Chondrocyte (in vitro differentiated cells): Measurements from ENCODE around the gene UROC1. TPM values are rescaled to one million over a fixed set of nuclear protein-coding genes. Genes with fewer than 3 reads are reported as not detected.

Experiments
- DNase-seq: peaks from one replicate; pipeline ENCODE4 v3.0.0; 2021; ENCODE audit warnings: mixed read lengths, low spot score
- H3K27ac Mint-ChIP-seq: one replicate; pipeline ENCODE4 v1.8.0; 2021; ENCODE audit warnings: mild to moderate bottlenecking, moderate library complexity, mixed read lengths; ENCODE audit not compliant: unreplicated experiment
- H3K27me3 Mint-ChIP-seq: 2 replicates; pipeline ENCODE4 v1.8.0; 2021; ENCODE audit warnings: low read depth, mixed read lengths
- H3K36me3 Mint-ChIP-seq: 2 replicates; pipeline ENCODE4 v1.8.0; 2021; ENCODE audit warnings: low read depth, mixed read lengths
- H3K4me1 Mint-ChIP-seq: 2 replicates; pipeline ENCODE4 v1.8.0; 2021; ENCODE audit warnings: low read depth, mild to moderate bottlenecking, mixed read lengths
- H3K4me3 Mint-ChIP-seq: one replicate; pipeline ENCODE4 v1.8.0; 2021; ENCODE audit warnings: mild to moderate bottlenecking, moderate library complexity, mixed read lengths; ENCODE audit not compliant: unreplicated experiment
- H3K9me3 Mint-ChIP-seq: 2 replicates; pipeline ENCODE4 v1.8.0; 2021; ENCODE audit warnings: low read depth, mixed read lengths
- total RNA-seq: library from RNA; stranded (reverse); gene quantifications from 3 replicates; pipeline ENCODE4 v1.2.1, GENCODE V29; 2021
- TF ChIP-seq, protein P1 (sequence below): fragments of 200-600 bp; sonication (generic); IDR thresholded peaks from 2 replicates; pipeline ENCODE4 v1.5.0; 2021; ENCODE audit warnings: antibody characterized with exemption, mild to moderate bottlenecking, moderate library complexity

Gene UROC1
- total RNA-seq, 1 donor from 2014 or later = not detected

DNA sequence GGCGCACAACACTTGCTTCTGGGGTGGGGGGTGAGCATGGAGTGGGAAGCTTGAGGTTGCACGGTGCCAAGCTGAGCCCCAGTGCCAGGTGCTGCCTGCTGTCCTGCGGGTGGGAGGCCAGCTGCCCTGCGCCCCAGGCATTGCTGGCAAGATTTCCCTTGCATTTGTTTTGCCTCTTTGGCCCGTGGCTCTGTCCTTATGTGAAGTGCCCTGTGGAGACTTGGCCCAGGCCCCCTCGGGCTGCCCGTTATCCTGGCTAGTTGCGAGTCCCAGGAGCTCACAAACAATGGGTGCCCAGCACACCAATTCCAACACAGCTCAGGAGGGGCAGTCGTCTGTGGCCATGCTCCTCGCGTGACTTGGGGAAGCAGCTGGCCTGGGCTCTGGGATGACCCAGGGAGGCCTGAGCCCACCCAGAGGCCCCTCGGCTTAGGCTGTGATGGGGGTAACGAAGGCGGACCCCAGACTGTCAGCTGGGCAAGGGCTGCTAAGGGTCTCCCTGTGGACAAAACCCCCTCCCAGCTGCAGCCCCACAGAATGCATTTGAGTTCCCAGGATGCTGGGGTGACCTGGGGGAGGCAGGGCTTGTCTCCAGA, 35.2 kb upstream of the UROC1 start:
- Mint-ChIP-seq H3K4me3 (no peak overlapping the region), H3K9me3 (no peaks in the 10 kb centered on the region), H3K36me3 (no peaks in the 10 kb centered on the region), H3K4me1 (no peaks in the 10 kb centered on the region), H3K27ac (no peak overlapping the region), H3K27me3 (peaks cover 9% of the 10 kb centered on the region)
- peak; percentile 72 for DNase-seq
- TF ChIP-seq, protein P1, sequence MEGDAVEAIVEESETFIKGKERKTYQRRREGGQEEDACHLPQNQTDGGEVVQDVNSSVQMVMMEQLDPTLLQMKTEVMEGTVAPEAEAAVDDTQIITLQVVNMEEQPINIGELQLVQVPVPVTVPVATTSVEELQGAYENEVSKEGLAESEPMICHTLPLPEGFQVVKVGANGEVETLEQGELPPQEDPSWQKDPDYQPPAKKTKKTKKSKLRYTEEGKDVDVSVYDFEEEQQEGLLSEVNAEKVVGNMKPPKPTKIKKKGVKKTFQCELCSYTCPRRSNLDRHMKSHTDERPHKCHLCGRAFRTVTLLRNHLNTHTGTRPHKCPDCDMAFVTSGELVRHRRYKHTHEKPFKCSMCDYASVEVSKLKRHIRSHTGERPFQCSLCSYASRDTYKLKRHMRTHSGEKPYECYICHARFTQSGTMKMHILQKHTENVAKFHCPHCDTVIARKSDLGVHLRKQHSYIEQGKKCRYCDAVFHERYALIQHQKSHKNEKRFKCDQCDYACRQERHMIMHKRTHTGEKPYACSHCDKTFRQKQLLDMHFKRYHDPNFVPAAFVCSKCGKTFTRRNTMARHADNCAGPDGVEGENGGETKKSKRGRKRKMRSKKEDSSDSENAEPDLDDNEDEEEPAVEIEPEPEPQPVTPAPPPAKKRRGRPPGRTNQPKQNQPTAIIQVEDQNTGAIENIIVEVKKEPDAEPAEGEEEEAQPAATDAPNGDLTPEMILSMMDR = no peak

DNA sequence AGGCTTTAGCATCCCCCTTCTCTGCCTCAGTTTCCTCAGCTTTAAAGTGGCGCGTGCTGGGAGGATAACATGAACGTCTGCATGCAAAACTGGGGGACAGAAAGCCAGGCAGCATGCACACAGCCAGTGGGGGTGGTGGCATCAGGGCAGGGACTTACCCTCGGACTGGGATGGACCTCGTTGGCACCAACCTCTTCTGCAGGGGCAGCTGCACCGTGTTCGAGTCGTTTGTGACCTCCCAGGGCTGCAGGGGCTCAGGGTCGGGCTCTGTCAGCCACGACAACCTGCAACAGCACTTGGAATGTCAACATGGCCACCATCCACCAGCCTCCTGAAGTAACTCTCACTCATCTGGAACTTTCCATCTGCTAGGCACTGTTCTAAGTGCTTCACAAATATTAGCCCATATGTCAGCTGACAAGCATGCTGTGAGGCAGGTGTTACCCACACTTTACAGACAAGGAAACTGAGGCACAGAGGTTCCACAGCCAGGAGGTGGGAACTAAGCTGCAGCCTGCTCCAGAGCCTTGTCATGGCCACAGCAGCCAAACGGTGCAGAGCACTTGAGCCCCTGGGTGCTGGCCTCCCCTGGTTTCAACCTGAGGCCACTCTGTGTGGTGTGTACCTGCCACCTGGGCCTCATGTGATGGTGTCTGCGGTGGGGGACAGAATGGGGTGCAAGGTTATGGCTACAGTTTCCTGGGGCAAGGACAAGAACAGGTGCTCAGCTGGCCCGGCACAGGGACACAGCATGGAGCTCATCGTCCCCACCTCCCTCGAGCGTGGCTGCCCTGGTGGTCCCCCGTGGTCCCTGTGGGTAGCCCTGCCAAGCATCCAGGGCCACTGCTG, 34.5 kb upstream of the UROC1 start:
- Mint-ChIP-seq H3K27me3 (peaks cover 16% of the 10 kb centered on the region), H3K27ac (no peak overlapping the region), H3K9me3 (no peaks in the 10 kb centered on the region), H3K4me1 (no peaks in the 10 kb centered on the region), H3K36me3 (no peaks in the 10 kb centered on the region), H3K4me3 (no peak overlapping the region)
- peak; percentile 72 for DNase-seq
- TF ChIP-seq, protein P1 = no peak

DNA sequence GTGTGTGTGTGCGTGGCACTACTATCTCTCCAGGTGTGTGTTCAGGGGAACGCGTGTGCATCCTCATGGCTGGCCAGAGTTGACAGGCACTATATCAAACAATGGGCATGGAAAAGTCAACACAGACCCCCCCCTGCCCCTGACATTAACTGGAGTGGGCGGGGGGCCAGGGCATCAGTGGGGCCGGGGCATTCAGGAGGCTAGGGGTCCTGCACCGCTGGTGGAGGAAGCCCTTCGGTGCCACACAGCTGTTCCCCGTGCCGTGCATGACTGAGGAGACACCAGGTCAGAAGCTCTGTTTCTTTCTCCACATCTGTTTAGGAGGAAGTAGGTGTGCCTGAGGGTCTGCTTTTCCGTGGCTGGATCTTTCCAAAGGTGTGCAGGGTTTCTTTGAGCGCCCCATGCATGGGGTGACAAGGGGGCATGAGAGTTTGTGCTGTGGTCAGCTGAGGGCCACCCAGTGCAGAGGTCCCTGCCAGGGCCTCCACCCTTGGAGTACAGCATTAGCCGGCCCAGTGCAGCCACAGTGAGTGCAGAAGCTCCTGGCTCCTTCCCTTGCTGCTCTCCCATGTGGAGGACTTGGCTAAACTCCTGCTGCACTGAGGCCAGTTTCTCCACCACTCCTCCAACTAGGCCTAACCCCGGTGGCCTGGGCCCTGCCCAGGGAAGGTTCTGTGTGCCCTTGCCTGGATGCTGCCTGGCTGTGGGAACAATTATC, 33.7 kb upstream of the UROC1 start:
- no peaks in the 10 kb centered on the region for H3K4me1 Mint-ChIP-seq
- H3K27me3 Mint-ChIP-seq = peaks cover 21% of the 10 kb centered on the region
- H3K36me3 Mint-ChIP-seq = no peaks in the 10 kb centered on the region
- no peak overlapping the region for H3K4me3 Mint-ChIP-seq
- H3K27ac Mint-ChIP-seq = no peak overlapping the region
- DNase-seq = peak; percentile 58
- TF ChIP-seq, protein P1 = no peak
- H3K9me3 Mint-ChIP-seq = no peaks in the 10 kb centered on the region

DNA sequence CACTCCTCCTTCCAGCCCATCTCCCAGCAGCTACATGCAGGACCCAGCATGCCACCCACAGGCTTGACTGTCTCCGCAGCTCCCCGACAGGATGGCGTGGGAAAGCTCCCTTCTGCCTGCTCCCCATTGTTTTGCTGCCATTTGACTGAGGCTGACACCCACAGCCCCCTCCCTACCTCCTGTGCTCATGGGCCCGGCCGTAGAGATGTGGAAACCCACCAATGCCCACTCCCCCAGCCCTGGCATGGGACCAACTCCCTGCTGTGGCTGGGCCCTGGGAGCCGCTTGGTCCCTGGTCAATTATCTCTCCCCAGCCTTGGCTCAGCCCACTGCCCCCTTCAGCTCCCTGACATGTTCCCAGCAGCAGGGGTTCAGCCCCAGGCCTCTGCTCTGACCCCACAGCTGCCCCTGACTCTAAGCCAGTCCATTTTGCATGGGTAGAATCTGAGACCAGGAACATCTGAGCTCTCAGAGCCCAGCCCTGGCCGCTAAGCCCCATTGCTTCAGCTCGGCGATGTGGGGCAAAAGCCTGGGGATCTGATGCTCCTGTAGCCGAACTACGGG, 33.0 kb upstream of the UROC1 start:
- H3K9me3 Mint-ChIP-seq = no peaks in the 10 kb centered on the region
- no peak overlapping the region for H3K27ac Mint-ChIP-seq
- no peak overlapping the region for H3K4me3 Mint-ChIP-seq
- peaks cover 21% of the 10 kb centered on the region for H3K27me3 Mint-ChIP-seq
- no peaks in the 10 kb centered on the region for H3K4me1 Mint-ChIP-seq
- H3K36me3 Mint-ChIP-seq = no peaks in the 10 kb centered on the region
- TF ChIP-seq, protein P1 = no peak
- DNase-seq = peak; percentile 81
